H1 (cell line): ENCODE results near the gene PTPRT. TPM values are rescaled to one million over a fixed set of nuclear protein-coding genes. Genes with fewer than 3 reads are reported as not detected.

Experiments used
- CTCF ChIA-PET: fragments of 300-600 bp; sonication (Branson Sonifier 250); formaldehyde crosslinking; loops from one replicate; lab custom pipeline; 2021; ENCODE audit not compliant: partially characterized antibody; lab: Charles Lee
- POLR2A ChIA-PET: fragments of 300-600 bp; sonication (Branson Sonifier 250); formaldehyde crosslinking; loops from one replicate; lab custom pipeline; 2021; ENCODE audit warnings: inconsistent platforms; ENCODE audit not compliant: partially characterized antibody; lab: Charles Lee
- DNase-seq, 2 experiments: peaks; one replicate each; pipeline versions ENCODE4 v3.0.0 to v3.0.0-alpha.2; 2010 to 2022; ENCODE audit warnings: low spot score in 2 of 2, low read depth in 1 of 2, mixed read lengths in 1 of 2
- FAIRE-seq: peaks from 2 replicates; lab custom pipeline; 2011; peaks lifted over from hg19 to GRCh38; lab: Jason Lieb, UNC
- H2AFZ ChIP-seq: 2 replicates; pipeline ENCODE4 v1.8.1; 2012; ENCODE audit warnings: low read length, inconsistent platforms
- H2AK5ac ChIP-seq: 2 replicates; pipeline ENCODE4 v1.6.1; 2013; ENCODE audit warnings: low read depth, low read length
- H2BK120ac ChIP-seq: replicated peaks from 2 replicates; pipeline ENCODE3; 2013; ENCODE audit warnings: low read depth, low read length, inconsistent platforms
- H2BK12ac ChIP-seq: 2 replicates; pipeline ENCODE4 v1.6.1; 2013; ENCODE audit warnings: low read depth, low read length
- H2BK15ac ChIP-seq: 2 replicates; pipeline ENCODE4 v1.6.1; 2013; ENCODE audit warnings: low read length
- H2BK20ac ChIP-seq: 2 replicates; pipeline ENCODE4 v1.6.1; 2013; ENCODE audit warnings: low read length
- H2BK5ac ChIP-seq: 2 replicates; pipeline ENCODE4 v1.6.1; 2013; ENCODE audit warnings: low read depth, low read length
- H3K14ac ChIP-seq: 2 replicates; pipeline ENCODE4 v1.6.1; 2013; ENCODE audit warnings: inconsistent platforms; ENCODE audit not compliant: insufficient read length
- H3K18ac ChIP-seq: 2 replicates; pipeline ENCODE4 v1.6.1; 2013; ENCODE audit warnings: low read length; ENCODE audit errors: extremely low read depth
- H3K23ac ChIP-seq: 2 replicates; pipeline ENCODE4 v1.6.1; 2013; ENCODE audit warnings: inconsistent platforms; ENCODE audit not compliant: insufficient read length
- H3K23me2 ChIP-seq: 2 replicates; pipeline ENCODE4 v1.6.1; 2013; ENCODE audit warnings: low read depth, low read length
- H3K27ac ChIP-seq: 2 replicates; pipeline ENCODE4 v1.6.1; 2011; ENCODE audit warnings: low read depth, low read length, inconsistent platforms
- H3K27me3 ChIP-seq, 4 experiments: replicated peaks in 1 of 4; 1 replicate in 1 of 4; 2 replicates in 3 of 4; pipeline versions ENCODE4 v1.6.1 to v1.8.1; 2011 to 2013; ENCODE audit warnings: low read length in 3 of 4, mild to moderate bottlenecking in 3 of 4, inconsistent platforms in 2 of 4, mixed read lengths in 2 of 4, moderate library complexity in 1 of 4; ENCODE audit not compliant: control insufficient read depth in 3 of 4, insufficient read depth in 3 of 4; ENCODE audit errors: extremely low read depth in 1 of 4
- H3K36me3 ChIP-seq, 4 experiments: 2 replicates each; pipeline versions ENCODE4 v1.6.1 to v1.8.1; 2011 to 2013; ENCODE audit warnings: mild to moderate bottlenecking in 4 of 4, low read length in 3 of 4, moderate library complexity in 2 of 4, control low read depth in 1 of 4, inconsistent platforms in 1 of 4; ENCODE audit not compliant: insufficient read depth in 4 of 4, control insufficient read depth in 2 of 4
- H3K4ac ChIP-seq: replicated peaks from 2 replicates; pipeline ENCODE3; 2013; ENCODE audit warnings: low read length, low read depth, mixed read lengths, inconsistent platforms; ENCODE audit not compliant: insufficient read length
- H3K4me1 ChIP-seq, 4 experiments: replicated peaks in 1 of 4; 1 replicate in 1 of 4; 2 replicates in 3 of 4; pipeline versions ENCODE4 v1.6.1 to v1.8.1; 2011 to 2013; ENCODE audit warnings: low read length in 3 of 4, inconsistent platforms in 2 of 4, mixed read lengths in 1 of 4; ENCODE audit not compliant: insufficient read depth in 4 of 4, control insufficient read depth in 3 of 4
- H3K4me2 ChIP-seq, 2 experiments: 2 replicates each; pipeline versions ENCODE4 v1.6.1 to v1.8.1; 2011 to 2013; ENCODE audit warnings: low read depth in 2 of 2, low read length in 2 of 2, control low read depth in 1 of 2, inconsistent platforms in 1 of 2, mild to moderate bottlenecking in 1 of 2; ENCODE audit not compliant: insufficient read depth in 1 of 2
- H3K4me3 ChIP-seq, 4 experiments: fragments of 200-600, 300-600 bp in 1 of 4; sonication (generic), shearing (Covaris generic), sonication (Bioruptor Twin) in 1 of 4; 2 replicates each; pipeline versions ENCODE4 v1.5.1 to v1.8.1; 2011 to 2016; ENCODE audit warnings: low read length in 4 of 4, low read depth in 3 of 4, control low read depth in 2 of 4, inconsistent platforms in 2 of 4, mild to moderate bottlenecking in 2 of 4, mixed read lengths in 1 of 4, moderate library complexity in 1 of 4; ENCODE audit not compliant: insufficient read depth in 2 of 4; ENCODE audit errors: extremely low read depth in 1 of 4
- H3K56ac ChIP-seq: replicated peaks from 2 replicates; pipeline ENCODE3; 2013; ENCODE audit warnings: low read depth, mild to moderate bottlenecking, mixed read lengths, low read length, inconsistent platforms; ENCODE audit not compliant: insufficient read length
- H3K79me1 ChIP-seq: 2 replicates; pipeline ENCODE4 v1.6.1; 2013; ENCODE audit warnings: low read depth, low read length, control low read depth
- H3K79me2 ChIP-seq, 2 experiments: 2 replicates each; pipeline versions ENCODE4 v1.6.1 to v1.8.1; 2012 to 2013; ENCODE audit warnings: low read length in 2 of 2, mild to moderate bottlenecking in 2 of 2, inconsistent platforms in 1 of 2; ENCODE audit not compliant: insufficient read depth in 2 of 2, control insufficient read depth in 1 of 2
- H3K9ac ChIP-seq, 4 experiments: replicated peaks in 1 of 4; 1 replicate in 1 of 4; 2 replicates in 3 of 4; pipeline versions ENCODE4 v1.6.1 to v1.8.1; 2011 to 2013; ENCODE audit warnings: low read depth in 3 of 4, low read length in 3 of 4, control low read depth in 2 of 4, mild to moderate bottlenecking in 2 of 4, moderate library complexity in 2 of 4, inconsistent platforms in 1 of 4; ENCODE audit errors: extremely low read depth in 1 of 4
- H3K9me3 ChIP-seq, 2 experiments: 2 replicates each; pipeline versions ENCODE4 v1.6.1 to v1.8.1; 2012 to 2013; ENCODE audit warnings: mild to moderate bottlenecking in 2 of 2, moderate library complexity in 2 of 2, control low read depth in 1 of 2, inconsistent platforms in 1 of 2, low read depth in 1 of 2, low read length in 1 of 2, mixed read lengths in 1 of 2; ENCODE audit not compliant: insufficient read depth in 2 of 2
- H4K20me1 ChIP-seq, 2 experiments: replicated peaks in 1 of 2; 2 replicates each; pipeline versions ENCODE3 to v1.8.1; 2011 to 2013; ENCODE audit warnings: inconsistent platforms in 2 of 2, low read length in 2 of 2, mild to moderate bottlenecking in 1 of 2; ENCODE audit not compliant: insufficient read depth in 2 of 2, control insufficient read depth in 1 of 2
- H4K5ac ChIP-seq: 2 replicates; pipeline ENCODE4 v1.6.1; 2013; ENCODE audit warnings: low read length, low read depth, mixed read lengths, inconsistent platforms; ENCODE audit not compliant: insufficient read length
- H4K8ac ChIP-seq: 2 replicates; pipeline ENCODE4 v1.8.0; 2013; ENCODE audit warnings: mild to moderate bottlenecking, moderate library complexity, low read length, inconsistent platforms; ENCODE audit not compliant: insufficient read depth; ENCODE audit errors: extremely low read depth
- H4K91ac ChIP-seq: replicated peaks from 2 replicates; pipeline ENCODE3; 2013; ENCODE audit warnings: low read length, mixed read lengths, inconsistent platforms; ENCODE audit not compliant: insufficient read length
- ASH2L ChIP-seq: fragments of 200-600, 300-600 bp; sonication (generic); IDR thresholded peaks from one replicate; pipeline ENCODE4 v1.7.1; 2017; ENCODE audit warnings: low read length
- CREB1 ChIP-seq: IDR thresholded peaks from 2 replicates; pipeline ENCODE4 v1.6.1; 2012; ENCODE audit warnings: inconsistent platforms
- JUN ChIP-seq: IDR thresholded peaks from 2 replicates; pipeline ENCODE4 v1.6.1; 2011; ENCODE audit warnings: low read depth, mild to moderate bottlenecking, improper control_type of control experiment, low read length
- MAFK ChIP-seq: IDR thresholded peaks from 2 replicates; pipeline ENCODE4 v1.6.1; 2012; ENCODE audit warnings: low read depth, mild to moderate bottlenecking, improper control_type of control experiment, low read length
- PHF8 ChIP-seq: fragments of 200-600 bp; sonication (generic); conservative IDR thresholded peaks from 2 replicates; pipeline ENCODE4 v1.7.1; 2012; ENCODE audit warnings: low read depth, mild to moderate bottlenecking, inconsistent platforms, low read length, moderate library complexity
- POLR2AphosphoS5 ChIP-seq: IDR thresholded peaks from 2 replicates; pipeline ENCODE4 v1.6.1; 2011; ENCODE audit warnings: low read depth, low read length
- RBBP5 ChIP-seq: IDR thresholded peaks from 2 replicates; pipeline ENCODE4 v1.7.1; 2012; ENCODE audit warnings: low read depth, mild to moderate bottlenecking, inconsistent platforms, low read length, moderate library complexity, borderline replicate concordance
- RFX5 ChIP-seq: IDR thresholded peaks from 2 replicates; pipeline ENCODE4 v1.6.1; 2011; ENCODE audit warnings: low read depth, low read length, improper control_type of control experiment, borderline replicate concordance
- RXRA ChIP-seq: IDR thresholded peaks from 2 replicates; pipeline ENCODE4 v1.6.1; 2011; ENCODE audit warnings: low read depth, mild to moderate bottlenecking, low read length, moderate library complexity; ENCODE audit not compliant: insufficient read depth
- SAP30 ChIP-seq: fragments of 300-600 bp; sonication (generic); IDR thresholded peaks from 2 replicates; pipeline ENCODE4 v1.7.1; 2012; ENCODE audit warnings: low read length, moderate library complexity, mild to moderate bottlenecking, inconsistent platforms; ENCODE audit not compliant: insufficient read depth, insufficient replicate concordance
- TAF1 ChIP-seq: IDR thresholded peaks from 2 replicates; pipeline ENCODE4 v1.6.1; 2011; ENCODE audit warnings: mild to moderate bottlenecking, low read depth, low read length
- TAF7 ChIP-seq: optimal IDR thresholded peaks from 2 replicates; pipeline ENCODE3; 2011; ENCODE audit warnings: low read depth, mild to moderate bottlenecking, inconsistent platforms, low read length, moderate library complexity, borderline replicate concordance
- TBP ChIP-seq: IDR thresholded peaks from 2 replicates; pipeline ENCODE4 v1.6.1; 2011; ENCODE audit warnings: low read depth, low read length, improper control_type of control experiment
- YY1 ChIP-seq: IDR thresholded peaks from 2 replicates; pipeline ENCODE4 v1.6.1; 2011; ENCODE audit warnings: low read depth, mild to moderate bottlenecking, low read length
- polyA plus RNA-seq, 7 experiments: library from polyadenylated mRNA; depleted of rRNA in 3 of 7; stranded (reverse) in 5 of 7; unstranded in 2 of 7; fragments of >200 nt in 5 of 7; fragments of 200-250 nt in 2 of 7; gene quantifications; 1 replicate in 5 of 7; 2 replicates in 1 of 7; 4 replicates in 1 of 7; pipeline versions ENCODE4 v1.2.1 to v1.2.3, GENCODE V29; 2011 to 2013; ENCODE audit warnings: missing spikeins in 2 of 7, mixed read lengths in 2 of 7
- total RNA-seq: library from RNA; stranded (reverse); fragmentation: NEBNext Ultra II Directional; extraction: Animal tissue kit (Norgen Biotek cat#: 25700); gene quantifications from 2 replicates; pipeline ENCODE4 v1.2.1, GENCODE V29; 2021
- TF ChIP-seq, protein P1 (sequence below): IDR thresholded peaks from 2 replicates; pipeline ENCODE4 v1.6.1; 2012; ENCODE audit warnings: inconsistent platforms

The PTPRT gene
- total and polyA plus RNA-seq, 2 of the 8 experiments (the other 6 are each of a cell fraction or from before 2014, with no cell fraction given), result 0.33 to 1.8 TPM

DNA sequence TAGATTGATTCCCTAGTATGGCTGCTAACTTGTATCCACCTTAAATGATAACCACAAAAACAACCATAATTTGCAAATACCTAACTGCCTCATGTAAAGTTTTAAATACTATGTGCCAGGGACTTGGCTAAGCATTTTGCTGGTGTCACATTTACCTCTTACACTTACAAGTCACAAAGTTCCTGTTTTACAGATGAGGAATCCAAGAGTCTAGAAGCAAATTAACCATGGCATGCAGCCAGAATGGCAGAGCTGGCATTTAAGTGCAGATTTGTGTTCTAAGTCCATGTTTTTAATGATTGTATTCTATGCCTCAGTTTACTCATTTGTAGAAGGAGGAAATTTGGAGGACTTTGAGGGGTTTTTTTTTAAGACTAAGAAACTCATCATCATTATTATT, 696.7 kb downstream of the PTPRT start:
- no peak overlapping the region for H2BK20ac ChIP-seq
- ChIA-PET CTCF (interaction anchor here (0.6 kb wide), 2 partner anchors 10 to 12 kb away, joined by 3 to 4 read pairs; no protein-coding TSS in a partner anchor), POLR2A (no interaction called here)
- H4K8ac ChIP-seq, result no peak overlapping the region
- no peak overlapping the region for H3K9ac ChIP-seq
- H2BK15ac ChIP-seq, result no peak overlapping the region
- H3K9me3 ChIP-seq, result no peaks in the 10 kb centered on the region
- H3K14ac ChIP-seq, result no peak overlapping the region
- H2BK12ac ChIP-seq, result no peak overlapping the region
- no peaks in the 10 kb centered on the region for H3K79me1 ChIP-seq
- H4K5ac ChIP-seq, result no peak overlapping the region
- H2BK120ac ChIP-seq, result no peak overlapping the region
- no peaks in the 10 kb centered on the region for H3K79me2 ChIP-seq
- no peaks in the 10 kb centered on the region for H3K4me1 ChIP-seq
- DNase-seq (no peak), FAIRE-seq (no peak)
- H3K36me3 ChIP-seq, result no peaks in the 10 kb centered on the region
- peaks cover 0 to 3% (median 0%) of the 10 kb centered on the region in 4 experiments; a peak in 2 of 7 replicates for H3K27me3 ChIP-seq
- no peak overlapping the region for H3K27ac ChIP-seq
- H2AFZ ChIP-seq, result no peak overlapping the region
- no peak overlapping the region for H3K56ac ChIP-seq
- no peak overlapping the region for H3K4ac ChIP-seq
- H3K4me2 ChIP-seq, result no peak overlapping the region
- H3K4me3 ChIP-seq, result no peak overlapping the region
- no peaks in the 10 kb centered on the region for H3K23me2 ChIP-seq
- H4K20me1 ChIP-seq, result no peaks in the 10 kb centered on the region
- H3K18ac ChIP-seq, result no peak overlapping the region
- H3K23ac ChIP-seq, result no peak overlapping the region
- no peak overlapping the region for H2AK5ac ChIP-seq
- no peak overlapping the region for H2BK5ac ChIP-seq
- no peak overlapping the region for H4K91ac ChIP-seq
- no peak for TF ChIP-seq SAP30
- TF ChIP-seq TAF7, result no peak
- no peak for TF ChIP-seq CREB1
- no peak for TF ChIP-seq JUN
- no peak for TF ChIP-seq TAF1
- no peak for TF ChIP-seq RFX5
- TF ChIP-seq MAFK, result no peak
- TF ChIP-seq ASH2L, result no peak
- no peak for TF ChIP-seq POLR2AphosphoS5
- TF ChIP-seq RBBP5, result no peak
- TF ChIP-seq, protein P1, sequence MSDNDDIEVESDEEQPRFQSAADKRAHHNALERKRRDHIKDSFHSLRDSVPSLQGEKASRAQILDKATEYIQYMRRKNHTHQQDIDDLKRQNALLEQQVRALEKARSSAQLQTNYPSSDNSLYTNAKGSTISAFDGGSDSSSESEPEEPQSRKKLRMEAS, result no peak
- TF ChIP-seq YY1, result no peak
- TF ChIP-seq TBP, result no peak
- TF ChIP-seq RXRA, result no peak
- no peak for TF ChIP-seq PHF8
